ENCODE measurements around the gene NDUFS7. TPM values are rescaled to one million over a fixed set of nuclear protein-coding genes. Genes with fewer than 3 reads are reported as not detected.

NDUFS7 gene
- total and polyA plus RNA-seq, 2 donors (not counting 3 experiments of a cell fraction or from before 2014, with no cell fraction given), result 101 to 224 TPM

- ChIA-PET POLR2A (interaction anchor here (0.6 to 1.4 kb wide), 2 partner anchors 28 to 86 kb away, joined by 3 to 6 read pairs; partner anchors contain the start of genes CIRBP and NDUFS7), CTCF (interaction anchor here (1.0 to 1.7 kb wide), 6 partner anchors 9 to 111 kb away, joined by 3 to 8 read pairs (median 5); no protein-coding TSS in a partner anchor)
- Histone ChIP-seq H4K20me1 (replicated peaks; ENCODE audit: control insufficient read depth, extremely low read depth, insufficient read depth, low read length) (no peaks in the 10 kb centered on the region), H3K4me2 (ENCODE audit: insufficient read depth, low read length) (peak overlapping the region; percentile 83), H3K9ac (replicated peaks; ENCODE audit: extremely low read depth, insufficient read depth, low read length) (peak overlapping the region; percentile 70), H3K27me3 (ENCODE audit: control insufficient read depth in 2 of 2, insufficient read depth in 2 of 2, low read length in 2 of 2) (no peaks in the 10 kb centered on the region), H2AFZ (ENCODE audit: low read depth, low read length) (peak overlapping the region; percentile 26), H3K36me3 (ENCODE audit: control insufficient read depth in 2 of 2, extremely low read depth in 1 of 2, insufficient read depth in 2 of 2, low read length in 2 of 2) (peaks cover 0 to 11% of the 10 kb centered on the region in 2 experiments), H3K27ac (ENCODE audit: insufficient read depth, low read depth, low read length) (no peak overlapping the region), H3K4me3 (replicated peaks in 1 of 3; ENCODE audit: insufficient read depth in 1 of 3, low read depth in 1 of 3, low read length in 3 of 3) (peak overlapping the region; percentile 55 to 95 (median 78)), H3K79me2 (ENCODE audit: control insufficient read depth, insufficient read depth, low read length) (peaks cover 6% of the 10 kb centered on the region), H3K9me1 (replicated peaks; ENCODE audit: control insufficient read depth, extremely low read depth, insufficient read depth, low read length) (no peaks in the 10 kb centered on the region), H3K4me1 (ENCODE audit: control insufficient read depth, extremely low read depth, insufficient read depth, low read length) (peaks cover 16% of the 10 kb centered on the region), H3K9me3 (replicated peaks; ENCODE audit: control insufficient read depth, insufficient read depth, low read length) (no peaks in the 10 kb centered on the region)
- dilution Hi-C loops (cut with MboI; ENCODE audit: extremely low pct_ligation_motif_present, low sequenced_read_pairs), result no loop called here
- DNase-seq (ENCODE audit: low read depth, low spot score) (no peak), FAIRE-seq (no peak)
- intact Hi-C loops (cut with micrococcal nuclease), result loop anchor here (1.0 to 5.0 kb wide), 3 partner anchors 28 to 76 kb away; partner anchors contain the start of gene NDUFS7
- no peak for TF ChIP-seq POLR2AphosphoS5 (IDR thresholded peaks at IDR 0.05; ENCODE audit: insufficient read depth, low read depth, low read length)
- no peak for TF ChIP-seq JUN (IDR thresholded peaks at IDR 0.05; ENCODE audit: borderline replicate concordance, insufficient read depth, insufficient read length, low read depth)
- TF ChIP-seq GATA2 (IDR thresholded peaks at IDR 0.05; ENCODE audit: insufficient read depth, insufficient read length, low read depth, low read length), result no peak
- TF ChIP-seq FOS (IDR thresholded peaks at IDR 0.05; ENCODE audit: borderline replicate concordance, insufficient read depth, low read length), result no peak
- no peak for TF ChIP-seq POLR2A (IDR thresholded peaks at IDR 0.05; ENCODE audit: low read depth, low read length)
- no peak for TF ChIP-seq EZH2 (IDR thresholded peaks at IDR 0.05; ENCODE audit: borderline replicate concordance, low read depth, low read length, severe bottlenecking)
- no peak for TF ChIP-seq MYC (IDR thresholded peaks at IDR 0.05; ENCODE audit: low read depth, low read length)
- TF ChIP-seq CTCF (IDR thresholded peaks at IDR 0.05; ENCODE audit: extremely low read depth in 1 of 2, insufficient read depth in 1 of 2, low read depth in 1 of 2, low read length in 2 of 2), result no peak
- TF ChIP-seq, protein P1, sequence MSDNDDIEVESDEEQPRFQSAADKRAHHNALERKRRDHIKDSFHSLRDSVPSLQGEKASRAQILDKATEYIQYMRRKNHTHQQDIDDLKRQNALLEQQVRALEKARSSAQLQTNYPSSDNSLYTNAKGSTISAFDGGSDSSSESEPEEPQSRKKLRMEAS (IDR thresholded peaks at IDR 0.05; ENCODE audit: insufficient read depth, insufficient read length), result no peak
- no TSS peak for BruUV-seq (replicated peaks)
Measured at GRCh38 chr19:1354970-1355567, 28.6 kb upstream of the NDUFS7 start.
